Right atrium auricular region (tissue), 2 donors: ENCODE measurements around the gene KCNH4. TPM values are rescaled to one million over a fixed set of nuclear protein-coding genes. Genes with fewer than 3 reads are reported as not detected.
A peak's percentile ranks its signal among the peaks of the same experiment; 100 is the strongest.

Experiments
- DNase-seq: peaks from one replicate; pipeline ENCODE4 v3.0.0-alpha.2; 2019; ENCODE audit warnings: low spot score
- H3K27ac ChIP-seq, 2 donors: fragments of 200-600 bp; sonication (generic); 1 replicate in 1 of 2; 2 replicates in 1 of 2; pipeline ENCODE4 v1.5.1; 2016 to 2019
- H3K27me3 ChIP-seq, 2 donors: fragments of 200-600 bp; sonication (generic); one replicate each; pipeline versions ENCODE4 v1.5.1 to v1.6.0; 2017 to 2019
- H3K36me3 ChIP-seq: fragments of 200-600 bp; sonication (generic); one replicate; pipeline ENCODE4 v1.5.1; 2016
- H3K4me1 ChIP-seq, 2 donors: fragments of 200-600 bp; sonication (generic); one replicate each; pipeline versions ENCODE4 v1.5.1 to v1.6.0; 2017 to 2019
- H3K4me3 ChIP-seq, 2 donors: fragments of 200-600 bp; sonication (generic); 1 replicate in 1 of 2; 2 replicates in 1 of 2; pipeline ENCODE4 v1.5.1; 2017 to 2019; ENCODE audit warnings: mild to moderate bottlenecking in 1 of 2, moderate library complexity in 1 of 2
- H3K9me3 ChIP-seq, 2 donors: fragments of 200-600 bp; sonication (generic); one replicate each; pipeline ENCODE4 v1.5.1; 2019
- CTCF ChIP-seq, 2 donors: fragments of 200-600 bp; sonication (generic); IDR thresholded peaks; one replicate each; pipeline ENCODE4 v1.5.1; 2019; ENCODE audit warnings: antibody characterized with exemption in 2 of 2
- total RNA-seq, 2 donors: library from RNA; depleted of rRNA; stranded (reverse); fragments of >200 nt; gene quantifications; one replicate each; pipeline ENCODE4 v1.1.0, GENCODE V29; 2016

KCNH4 gene
- total RNA-seq, 2 donors from 2014 or later, result 0.15 to 0.35 TPM

- TF ChIP-seq CTCF (IDR thresholded peaks at IDR 0.05), result no peak
- DNase-seq, result no peak
Observed at GRCh38 chr17:42119301-42119700, 61.6 kb downstream of the KCNH4 start.

GRCh38 chr17:42118545-42118944 is 62.4 kb downstream of the KCNH4 start:
- Histone ChIP-seq H3K4me1 (peaks cover 0 to 27% of the 10 kb centered on the region in 2 donors), H3K9me3 (no peaks in the 10 kb centered on the region), H3K27me3 (no peaks in the 10 kb centered on the region), H3K27ac (no peak overlapping the region), H3K36me3 (peaks cover 20% of the 10 kb centered on the region), H3K4me3 (no peak overlapping the region)
- TF ChIP-seq CTCF (IDR thresholded peaks at IDR 0.05), result peak in 1 of 2 donors; percentile 48
- DNase-seq, result no peak

More at GRCh38 chr17:42119301-42119700, 61.6 kb downstream of the KCNH4 start:
- Histone ChIP-seq H3K4me3 (no peak overlapping the region), H3K36me3 (peaks cover 20% of the 10 kb centered on the region), H3K9me3 (no peaks in the 10 kb centered on the region), H3K27ac (no peak overlapping the region), H3K27me3 (no peaks in the 10 kb centered on the region), H3K4me1 (peaks cover 0 to 27% of the 10 kb centered on the region in 2 donors)

- H3K4me3 ChIP-seq, result no peak overlapping the region
- peaks cover 0 to 30% of the 10 kb centered on the region in 2 donors for H3K4me1 ChIP-seq
- H3K36me3 ChIP-seq, result peaks cover 20% of the 10 kb centered on the region
Observed at GRCh38 chr17:42118126-42118510, 62.8 kb downstream of the KCNH4 start.

GRCh38 chr17:42117397-42118125 is 63.4 kb downstream of the KCNH4 start:
- H3K36me3 ChIP-seq, result peaks cover 20% of the 10 kb centered on the region
- H3K4me1 ChIP-seq, result peaks cover 0 to 35% of the 10 kb centered on the region in 2 donors
- TF ChIP-seq CTCF (IDR thresholded peaks at IDR 0.05), result no peak

More at GRCh38 chr17:42118126-42118510, 62.8 kb downstream of the KCNH4 start:
- no peak for TF ChIP-seq CTCF (IDR thresholded peaks at IDR 0.05)
- DNase-seq, result no peak
- H3K9me3 ChIP-seq, result no peaks in the 10 kb centered on the region
- H3K27ac ChIP-seq, result no peak overlapping the region
- H3K27me3 ChIP-seq, result no peaks in the 10 kb centered on the region

GRCh38 chr17:42116705-42117396 is 64.1 kb downstream of the KCNH4 start:
- H3K9me3 ChIP-seq, result no peaks in the 10 kb centered on the region
- H3K4me1 ChIP-seq, result peaks cover 0 to 30% of the 10 kb centered on the region in 2 donors
- H3K36me3 ChIP-seq, result peaks cover 20% of the 10 kb centered on the region
- H3K27ac ChIP-seq, result no peak overlapping the region
- no peak overlapping the region for H3K4me3 ChIP-seq
- DNase-seq, result peak; percentile 90
- H3K27me3 ChIP-seq, result no peaks in the 10 kb centered on the region
- peak; percentile 72 to 86 for TF ChIP-seq CTCF (IDR thresholded peaks at IDR 0.05)

More at GRCh38 chr17:42117397-42118125, 63.4 kb downstream of the KCNH4 start:
- no peaks in the 10 kb centered on the region for H3K9me3 ChIP-seq
- DNase-seq, result no peak
- no peak overlapping the region for H3K4me3 ChIP-seq
- no peak overlapping the region for H3K27ac ChIP-seq
- no peaks in the 10 kb centered on the region for H3K27me3 ChIP-seq
